ENCODE measurements around the gene MTG2. TPM values are rescaled to one million over a fixed set of nuclear protein-coding genes. Genes with fewer than 3 reads are reported as not detected.

Gene MTG2
- 8.6 and 12.9 TPM in 2 replicates for polyA plus RNA-seq

GRCh38 chr20:62182469-62183425, at the start of gene MTG2:
Gene MTG2, plus strand, starts transcription at chr20:62183028. Its CDS starts 10,393 bp downstream, at chr20:62193421.

GRCh38 chr20:62143081-62143956, 39.5 kb upstream of the MTG2 start, which contains the start of the genes PSMA7 and SS18L1:
Gene PSMA7, minus strand, starts transcription at chr20:62143394. Its CDS starts 91 bp downstream, at chr20:62143303.
Gene SS18L1, plus strand, starts transcription at chr20:62143769. Its CDS starts 52 bp downstream, at chr20:62143821.

GRCh38 chr20:62219992-62220665, 37.3 kb downstream of the MTG2 start, which contains the start of gene HRH3:
Gene HRH3, minus strand, starts transcription at chr20:62220278. Its CDS starts 308 bp downstream, at chr20:62219970.

GRCh38 chr20:62237801-62238568, 55.2 kb downstream of the MTG2 start, which contains the start of gene OSBPL2:
Gene OSBPL2, plus strand, starts transcription at chr20:62238521. Its CDS starts 17,664 bp downstream, at chr20:62256185.

Other genes starting within 250 kb of the MTG2 start
- 0.66 and 0.80 TPM in 2 replicates for gene TAF4, start 117.1 kb upstream of the MTG2 start, polyA plus RNA-seq
- 4.0 and 4.6 TPM in 2 replicates for gene LSM14B, start 60.6 kb upstream of the MTG2 start, polyA plus RNA-seq
- gene PSMA7, start 39.6 kb upstream of the MTG2 start, polyA plus RNA-seq, result 226 and 267 TPM in 2 replicates
- 15.1 and 23.0 TPM in 2 replicates for gene SS18L1, start 39.3 kb upstream of the MTG2 start, polyA plus RNA-seq
- not detected in 2 replicates for gene HRH3, start 37.2 kb downstream of the MTG2 start, polyA plus RNA-seq
- 33.5 and 45.9 TPM in 2 replicates for gene OSBPL2, start 55.5 kb downstream of the MTG2 start, polyA plus RNA-seq
- gene ADRM1, start 120.0 kb downstream of the MTG2 start, polyA plus RNA-seq, result 16.3 and 17.7 TPM in 2 replicates
- 0.39 and 0.79 TPM in 2 replicates for gene LAMA5, start 184.3 kb downstream of the MTG2 start, polyA plus RNA-seq
- 452 and 514 TPM in 2 replicates for gene RPS21, start 204.1 kb downstream of the MTG2 start, polyA plus RNA-seq
- 1.1 and 1.8 TPM in 2 replicates for gene CABLES2, start 224.3 kb downstream of the MTG2 start, polyA plus RNA-seq
- gene RBBP8NL, start 244.5 kb downstream of the MTG2 start, polyA plus RNA-seq, result not detected in 2 replicates